GM12873 (cell line): ENCODE results near the gene RBM44.

Experiments used
- CTCF ChIP-seq: IDR thresholded peaks from 2 replicates; pipeline ENCODE4 v1.5.1; 2012; ENCODE audit warnings: low read depth, mild to moderate bottlenecking, moderate library complexity, low read length, control low read depth; ENCODE audit not compliant: insufficient read depth; ENCODE audit errors: missing control alignments

RBM44 gene

GRCh38 chr2:237864940-237865622 is 66.5 kb downstream of the RBM44 start:
- TF ChIP-seq CTCF: no peak

GRCh38 chr2:237865623-237866041 is 67.1 kb downstream of the RBM44 start:
- peak; percentile 17 for TF ChIP-seq CTCF

GRCh38 chr2:237866101-237866621 is 67.6 kb downstream of the RBM44 start:
- no peak for TF ChIP-seq CTCF

- TF ChIP-seq CTCF: no peak
These were observed 68.9 kb downstream of the RBM44 start for GRCh38 chr2:237867465-237867864.

- TF ChIP-seq CTCF: no peak
These were observed 70.2 kb downstream of the RBM44 start for GRCh38 chr2:237868631-237869342.

- no peak for TF ChIP-seq CTCF
These were observed 70.9 kb downstream of the RBM44 start for GRCh38 chr2:237869343-237870102.

- no peak for TF ChIP-seq CTCF
These were observed 71.5 kb downstream of the RBM44 start for GRCh38 chr2:237870126-237870525.
